ENCODE measurements around the gene GALNT18.
A peak's percentile ranks its signal among the peaks of the same experiment; 100 is the strongest.

The GALNT18 gene

DNA sequence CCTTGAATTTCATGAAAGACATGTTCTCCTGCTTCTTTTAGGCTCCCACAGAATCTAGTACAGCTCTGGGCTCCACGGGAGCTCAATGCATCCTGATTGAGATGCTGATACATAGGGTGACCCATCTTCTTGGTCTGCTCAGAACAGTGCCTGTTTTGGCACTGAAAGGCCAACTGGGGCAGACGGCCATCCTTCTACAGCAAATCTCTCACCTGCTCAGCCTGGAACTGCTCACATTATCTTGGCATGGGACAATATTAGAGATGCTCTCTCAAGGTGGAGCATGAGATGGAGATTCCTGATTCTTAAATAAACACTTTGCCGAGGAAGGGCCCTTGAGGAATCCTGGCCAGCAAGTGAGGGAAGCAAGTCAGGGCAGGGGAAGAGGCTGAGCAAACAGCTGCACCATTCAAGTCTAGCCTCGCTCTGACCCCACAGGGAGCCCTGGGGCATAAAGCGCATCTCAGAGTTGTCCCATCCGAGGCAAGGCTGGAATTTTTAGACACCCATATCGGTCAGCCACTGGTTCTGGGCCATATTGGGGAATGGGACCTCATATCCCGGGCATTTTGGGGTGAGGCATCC, 210.3 kb downstream of the GALNT18 start:
- DNase-seq (ENCODE audit: low read depth in 2 of 2): no peak

DNA sequence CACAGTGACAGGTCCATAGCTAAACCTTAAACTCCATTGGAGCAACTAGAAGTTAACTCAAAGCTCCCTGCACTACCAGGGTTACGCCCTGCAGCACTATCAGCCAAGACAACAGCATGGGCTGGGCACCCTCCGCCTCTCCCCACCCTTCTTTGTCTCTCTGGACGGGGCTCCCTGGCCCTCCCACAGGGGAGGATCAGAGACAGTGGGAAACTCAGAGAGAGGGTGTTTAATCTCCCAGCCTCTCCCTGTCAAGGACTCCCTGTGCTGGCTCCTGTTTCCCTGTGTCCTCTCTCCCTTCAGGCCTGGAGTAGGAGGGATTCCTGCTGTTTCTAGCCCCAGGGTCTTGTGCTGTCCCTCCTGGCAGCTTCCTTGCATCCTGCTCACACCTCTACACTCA, 211.9 kb downstream of the GALNT18 start:
- DNase-seq (ENCODE audit: low read depth in 2 of 2): no peak

DNA sequence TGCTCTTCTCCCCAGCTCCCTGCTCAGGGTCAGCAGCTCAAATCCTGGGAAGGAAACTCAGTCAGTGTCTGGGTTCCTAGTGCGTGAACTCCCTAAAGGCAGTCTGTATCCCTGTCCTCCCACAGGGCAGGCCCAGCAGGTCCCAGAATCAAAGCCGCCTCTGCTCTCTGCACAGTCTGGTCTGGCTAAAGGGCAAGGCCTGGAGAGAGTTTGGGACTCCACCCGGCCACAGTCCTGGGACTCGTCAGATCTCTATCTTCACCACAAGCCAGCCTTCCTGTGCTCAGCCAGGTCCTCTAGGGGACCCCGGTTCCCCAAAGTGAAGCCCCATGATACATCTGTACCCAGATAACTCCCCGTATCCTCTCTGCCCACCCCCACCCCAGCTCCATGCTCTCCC, 212.6 kb downstream of the GALNT18 start:
- no peak for DNase-seq (ENCODE audit: low read depth in 2 of 2)

DNA sequence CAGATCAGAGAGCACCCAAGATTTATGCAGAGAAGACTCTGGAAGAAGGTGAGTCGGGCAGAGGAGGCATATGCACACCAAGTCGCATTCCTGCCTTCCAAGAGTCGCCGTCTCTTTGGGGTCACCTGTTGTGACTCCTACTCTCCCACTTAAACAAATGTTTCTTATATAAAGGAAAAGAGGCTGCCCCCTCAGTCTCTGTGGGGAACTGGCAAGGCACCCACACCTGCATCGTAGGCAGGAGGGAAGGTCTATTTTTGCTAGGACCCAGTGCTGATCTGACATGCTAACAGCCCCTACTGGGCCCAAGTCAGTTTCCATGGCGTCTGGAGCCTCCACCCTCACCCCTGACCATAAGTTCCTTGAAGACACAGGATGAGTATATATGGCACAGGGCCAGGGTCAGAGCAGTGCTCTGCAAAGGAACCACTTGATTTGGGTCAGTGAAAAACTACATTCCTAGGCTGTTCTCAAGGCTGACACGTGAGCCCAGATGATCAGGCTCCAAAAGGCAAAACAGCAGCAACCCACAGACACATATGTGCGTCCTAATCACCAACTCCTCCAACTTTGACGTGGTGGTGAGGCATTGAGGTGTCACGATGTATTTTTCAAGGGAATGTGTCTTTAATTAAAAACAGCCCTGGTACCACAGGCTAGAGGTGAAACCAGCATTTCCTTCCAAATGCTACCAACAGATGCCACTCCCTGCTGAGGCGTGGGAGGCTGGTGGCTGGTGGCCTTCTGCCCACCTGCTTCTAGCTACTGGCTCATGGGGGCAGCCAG, 213.2 kb downstream of the GALNT18 start:
- no peak for DNase-seq (ENCODE audit: low read depth in 2 of 2)

DNA sequence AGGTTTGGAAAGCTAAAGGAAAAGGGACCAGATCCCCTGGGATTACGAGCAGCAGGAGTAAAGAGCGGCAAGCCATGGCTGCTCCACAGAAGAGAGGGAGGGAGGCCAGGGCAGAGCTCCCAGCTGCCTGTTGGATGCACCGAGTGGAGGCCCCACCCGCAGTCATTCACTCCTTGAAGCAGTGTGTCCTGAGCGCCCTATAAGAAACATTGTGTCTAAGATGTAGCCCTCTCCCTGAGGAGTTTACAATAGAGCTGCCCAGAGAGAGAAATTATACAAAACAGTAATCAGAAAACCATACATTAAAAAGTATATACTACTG, 214.1 kb downstream of the GALNT18 start:
- no peak for DNase-seq (ENCODE audit: low read depth in 2 of 2)

DNA sequence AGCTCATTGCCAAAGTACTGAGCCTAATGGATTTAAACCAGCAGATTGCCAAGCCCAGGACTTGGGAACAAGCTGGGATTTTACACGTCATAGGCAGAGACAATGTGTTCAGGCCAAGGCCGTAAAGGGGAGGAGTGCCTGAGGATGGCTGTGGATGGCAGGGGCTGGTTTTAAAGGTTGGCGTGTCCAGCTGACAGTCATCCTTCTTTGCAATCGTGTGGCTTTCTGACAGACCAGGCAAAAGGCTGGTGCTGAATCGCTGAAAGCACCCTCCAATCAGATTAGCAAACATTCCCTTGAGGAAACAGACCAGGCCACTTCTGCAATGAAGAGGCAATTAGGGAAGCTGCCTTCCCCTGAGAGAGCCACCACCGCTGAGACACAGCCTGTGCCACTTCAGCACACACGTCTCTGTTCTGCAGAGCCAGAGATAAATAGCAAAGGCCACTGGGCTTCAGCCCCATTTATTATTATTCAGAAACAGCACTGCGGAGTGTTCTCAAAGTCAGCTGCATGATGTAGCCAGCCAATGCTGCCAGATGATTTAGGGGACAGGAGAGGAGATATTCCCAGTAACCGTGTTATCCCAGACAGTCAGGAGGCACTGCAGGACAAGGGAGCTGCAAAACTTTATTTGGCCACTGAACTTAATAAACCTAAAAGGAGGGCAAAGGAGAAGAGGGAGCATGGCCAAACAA, 214.6 kb downstream of the GALNT18 start:
- no peak for DNase-seq (ENCODE audit: low read depth in 2 of 2)

DNA sequence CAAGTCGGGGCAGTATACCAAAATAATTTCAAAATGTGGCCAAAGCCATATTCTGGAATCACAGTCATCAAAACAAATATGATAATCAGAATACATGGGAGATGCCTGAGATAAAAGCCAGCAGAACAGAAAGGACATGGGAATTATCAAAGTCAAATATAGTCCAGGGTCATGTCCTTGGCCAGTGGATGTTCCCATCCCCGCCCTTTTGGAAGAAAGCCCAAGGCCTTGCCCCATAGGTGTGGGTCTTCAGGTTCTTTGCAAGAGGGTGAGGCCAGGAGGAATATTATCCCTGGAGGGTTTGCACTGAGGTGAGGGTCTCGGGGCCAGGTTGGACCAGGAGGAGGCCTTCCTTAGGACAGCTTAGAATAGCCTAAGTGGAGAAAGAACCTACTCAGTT, 215.2 kb downstream of the GALNT18 start:
- DNase-seq (ENCODE audit: low read depth in 2 of 2): no peak

DNA sequence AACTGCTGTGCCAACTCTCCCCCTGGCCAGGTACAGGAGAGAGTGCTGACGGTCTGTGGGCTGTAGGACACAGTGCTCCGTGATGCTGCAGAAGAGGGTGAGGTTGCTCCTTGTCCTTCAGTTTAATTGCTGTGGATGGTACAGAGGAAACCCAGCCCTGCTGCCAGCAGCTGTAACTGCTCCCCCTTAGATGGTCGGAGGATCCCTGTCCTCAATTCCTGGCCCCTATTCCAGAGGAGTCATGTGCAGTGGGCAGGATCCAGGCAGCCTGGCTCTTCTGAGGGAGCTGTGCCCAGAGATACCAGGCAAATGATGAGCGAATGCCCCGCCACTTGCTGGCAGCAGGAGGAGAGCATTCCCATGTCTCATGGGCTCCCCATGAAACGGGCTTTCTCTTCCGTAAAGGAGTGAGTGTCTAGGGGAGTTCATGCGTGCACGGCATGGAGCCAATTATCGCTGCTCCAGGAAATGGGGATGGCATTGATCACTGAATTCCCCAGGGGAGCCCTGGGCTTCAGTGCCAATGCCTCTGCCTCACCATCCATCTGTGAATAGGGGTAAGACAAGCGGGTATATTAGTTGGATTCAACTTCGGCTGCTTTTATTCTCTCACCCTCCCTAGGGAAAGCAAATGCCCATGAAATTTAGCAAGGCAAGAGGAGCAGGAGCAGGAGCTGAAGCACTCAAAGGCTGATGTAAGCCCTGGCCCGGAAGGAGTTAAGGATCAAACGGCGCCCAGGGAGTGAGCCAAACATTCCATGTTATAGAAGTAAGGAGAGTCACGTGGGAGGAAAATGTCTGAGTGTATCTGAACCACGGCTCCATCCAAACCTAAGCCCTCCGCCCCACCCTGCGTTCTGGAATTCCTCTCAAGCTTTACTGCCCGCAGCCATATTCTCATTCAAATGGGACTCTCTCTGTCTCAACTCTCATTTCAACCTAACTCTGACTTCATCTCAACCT, 217.8 kb downstream of the GALNT18 start:
- peak; percentile 44 to 49 for DNase-seq (ENCODE audit: low read depth in 2 of 2)

DNA sequence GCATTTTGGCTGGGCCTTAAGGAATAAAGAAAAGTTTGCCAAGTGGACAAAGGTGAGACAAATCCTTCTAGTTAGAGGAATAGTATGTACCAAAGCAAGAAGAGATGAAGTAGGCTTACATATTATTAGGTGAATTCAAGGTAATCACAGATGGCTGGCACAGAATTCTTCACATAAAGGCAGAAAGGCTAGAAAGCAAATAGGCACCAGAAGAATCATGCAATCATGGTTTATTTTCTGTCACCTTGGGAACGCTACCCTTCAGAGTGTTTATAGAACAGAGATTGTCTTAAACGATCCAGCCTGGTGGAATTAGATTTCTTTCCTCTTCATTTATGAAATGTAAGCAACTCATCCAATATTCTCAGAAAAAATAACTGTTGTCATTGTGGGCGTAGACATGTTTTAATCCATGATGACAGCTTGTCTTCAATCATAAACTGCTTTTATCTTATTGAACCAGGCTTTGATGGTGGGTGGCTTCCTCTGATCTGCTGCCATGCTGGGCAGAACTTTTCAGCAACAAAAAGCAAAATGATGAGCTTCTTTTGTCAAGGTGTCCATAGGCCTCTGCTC, 219.8 kb downstream of the GALNT18 start:
- DNase-seq (ENCODE audit: low read depth in 2 of 2): no peak

DNA sequence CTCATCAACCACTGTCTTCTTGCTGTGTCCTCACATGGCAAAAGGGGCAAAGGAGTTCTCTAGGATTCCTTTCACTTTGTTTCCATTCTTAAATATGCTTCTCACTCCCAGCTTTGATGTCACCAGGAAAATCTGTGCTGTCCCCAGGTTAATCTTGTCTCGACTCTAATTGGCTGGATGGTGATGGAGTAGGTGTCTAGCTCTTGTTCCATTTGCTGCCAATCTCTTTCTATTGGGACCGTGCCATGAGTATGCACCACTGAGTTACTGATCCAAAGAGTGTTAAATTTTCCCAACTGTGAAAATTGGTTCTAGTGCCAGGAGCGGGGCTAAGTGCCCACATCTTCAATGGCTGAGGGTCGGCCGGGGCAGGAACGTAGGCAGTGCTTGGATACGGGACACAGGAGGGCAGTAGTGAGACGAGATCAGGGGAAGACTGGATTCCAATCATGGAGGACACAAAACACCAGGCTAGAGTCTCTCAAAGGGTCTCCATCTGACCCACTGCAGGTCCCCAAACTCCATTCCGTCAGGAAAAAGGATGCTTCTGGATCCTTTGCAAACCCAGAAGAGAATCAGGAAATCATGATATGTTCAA, 221.1 kb downstream of the GALNT18 start:
- DNase-seq (ENCODE audit: low read depth in 2 of 2): no peak

DNA sequence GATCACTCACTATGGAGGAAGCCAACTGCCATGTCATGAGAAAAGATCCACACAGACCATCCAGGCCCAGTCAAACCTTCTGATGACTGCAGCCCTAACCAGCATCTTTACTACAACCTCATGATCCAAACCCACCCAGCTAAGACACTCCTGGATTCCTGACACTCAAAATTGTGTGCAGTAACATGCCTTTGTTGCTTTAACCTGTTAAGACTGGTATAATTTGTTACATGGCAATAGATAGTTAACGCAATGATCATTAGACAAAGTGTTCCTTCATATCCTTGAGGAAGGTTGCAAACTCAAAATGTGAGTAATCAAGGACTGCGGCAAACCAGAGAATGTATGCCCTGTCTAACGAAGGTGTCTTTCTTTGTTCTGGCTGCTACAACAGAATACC, 221.7 kb downstream of the GALNT18 start:
- no peak for DNase-seq (ENCODE audit: low read depth in 2 of 2)

DNA sequence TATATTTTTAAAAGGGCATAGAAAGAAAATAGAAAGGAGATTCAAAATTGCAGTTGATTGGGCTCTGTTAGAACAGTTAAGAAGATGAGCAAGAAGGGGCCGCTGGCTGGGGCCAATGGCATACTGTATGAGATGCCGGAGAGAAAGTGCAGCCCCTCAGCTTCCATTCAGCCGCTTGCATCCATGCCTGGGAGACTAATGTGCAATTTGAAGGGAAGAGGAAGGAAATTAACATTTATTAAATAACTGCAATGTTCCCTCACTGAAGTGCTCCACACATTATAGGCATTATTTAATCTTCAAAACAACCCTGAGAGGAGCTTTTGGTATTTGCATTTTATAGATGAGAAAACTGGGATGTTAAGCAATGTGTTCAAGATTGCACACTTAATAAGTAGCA, 224.0 kb downstream of the GALNT18 start:
- no peak for DNase-seq (ENCODE audit: low read depth in 2 of 2)

DNA sequence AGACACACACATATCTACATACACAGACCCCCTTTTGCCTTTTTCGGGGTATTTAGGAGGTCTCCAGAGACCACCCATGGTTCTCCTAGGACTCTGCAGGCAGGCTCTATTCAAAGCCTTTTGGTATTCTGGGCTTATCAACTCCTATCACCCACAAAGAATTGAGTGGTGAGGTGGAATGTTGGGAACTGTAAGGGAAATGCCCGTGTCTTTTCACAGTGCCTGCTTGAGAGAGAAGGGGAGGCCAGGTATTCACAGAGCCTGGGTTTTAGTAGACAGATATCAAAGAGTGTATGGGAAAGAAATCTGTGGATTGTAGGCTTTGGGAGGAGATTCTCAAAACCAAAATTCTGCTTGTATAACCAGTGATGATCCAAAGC, 224.8 kb downstream of the GALNT18 start:
- no peak for DNase-seq (ENCODE audit: low read depth in 2 of 2)

DNA sequence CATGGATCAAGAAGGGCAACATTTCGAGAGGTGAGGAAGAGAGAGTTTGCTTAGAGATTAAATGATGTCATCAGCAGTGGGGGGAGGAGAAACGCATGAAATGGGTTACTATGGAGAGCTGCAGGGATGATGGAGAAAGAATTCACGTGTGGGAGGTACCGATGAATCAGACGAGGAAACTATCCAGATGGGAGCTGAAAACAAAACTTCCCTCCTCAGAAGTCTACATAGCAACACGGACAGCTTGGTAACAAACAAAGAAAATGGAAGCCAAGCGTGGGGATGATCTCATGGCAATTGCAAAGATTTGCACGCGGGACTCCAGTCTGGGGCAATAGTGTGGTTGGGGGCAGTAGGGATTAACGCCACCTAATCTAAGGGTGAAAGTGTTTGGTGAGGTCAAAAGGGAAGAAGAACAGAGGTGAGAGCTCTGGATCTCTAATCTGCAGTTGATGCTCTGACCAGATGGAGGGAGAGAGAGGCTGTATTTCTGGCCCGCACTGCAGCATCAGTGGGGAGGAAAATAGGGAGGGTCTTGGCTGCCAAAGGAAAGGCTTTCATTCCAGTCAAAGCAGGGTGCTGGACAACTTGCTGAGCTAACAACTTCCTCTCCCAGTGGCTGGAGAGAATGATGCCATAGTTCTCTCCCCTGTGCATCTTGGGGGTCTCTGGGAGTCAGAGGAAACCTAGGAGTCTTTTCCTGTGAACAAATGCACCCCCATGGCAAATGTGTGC, 225.3 kb downstream of the GALNT18 start:
- peak; percentile 44 to 47 for DNase-seq (ENCODE audit: low read depth in 2 of 2)

DNA sequence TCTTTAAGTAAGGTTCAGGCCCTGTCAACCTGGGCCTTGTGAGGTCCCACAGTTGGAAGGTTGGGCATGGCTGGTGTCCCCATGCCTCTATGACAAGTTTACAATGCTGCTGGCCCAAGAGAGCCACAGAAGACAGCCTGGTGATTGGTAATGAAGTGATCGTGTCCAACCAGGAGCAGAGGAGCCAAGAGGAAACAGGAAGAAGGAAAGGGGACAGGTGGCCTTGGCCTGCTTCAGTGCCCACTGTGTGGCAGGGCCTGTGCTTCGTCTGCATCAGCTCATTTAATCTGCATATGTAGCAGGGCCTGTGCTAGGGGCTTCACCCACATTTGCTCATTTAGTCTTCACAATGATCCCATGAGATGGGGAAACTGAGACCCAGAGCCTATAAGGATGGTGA, 226.7 kb downstream of the GALNT18 start:
- DNase-seq (ENCODE audit: low read depth in 2 of 2): no peak

DNA sequence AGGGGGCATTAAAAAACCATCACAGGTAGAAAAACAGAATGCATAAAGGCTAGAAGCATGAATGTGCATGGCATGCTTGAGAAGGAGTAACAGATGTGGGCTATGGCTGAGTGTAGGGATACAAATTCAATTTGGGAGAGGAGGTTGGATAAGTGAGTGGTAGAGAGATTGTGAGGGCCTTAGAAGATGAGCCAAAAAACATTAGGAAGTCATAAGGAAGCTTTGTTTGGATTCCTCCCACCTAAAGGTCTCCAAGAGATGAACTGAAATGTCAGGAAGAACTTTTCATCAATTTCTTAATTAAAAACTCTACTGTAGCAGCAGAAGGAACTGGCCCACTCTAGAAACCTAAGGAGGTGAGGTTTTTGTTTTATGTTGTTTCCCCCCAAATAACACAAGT, 227.6 kb downstream of the GALNT18 start:
- no peak for DNase-seq (ENCODE audit: low read depth in 2 of 2)

DNA sequence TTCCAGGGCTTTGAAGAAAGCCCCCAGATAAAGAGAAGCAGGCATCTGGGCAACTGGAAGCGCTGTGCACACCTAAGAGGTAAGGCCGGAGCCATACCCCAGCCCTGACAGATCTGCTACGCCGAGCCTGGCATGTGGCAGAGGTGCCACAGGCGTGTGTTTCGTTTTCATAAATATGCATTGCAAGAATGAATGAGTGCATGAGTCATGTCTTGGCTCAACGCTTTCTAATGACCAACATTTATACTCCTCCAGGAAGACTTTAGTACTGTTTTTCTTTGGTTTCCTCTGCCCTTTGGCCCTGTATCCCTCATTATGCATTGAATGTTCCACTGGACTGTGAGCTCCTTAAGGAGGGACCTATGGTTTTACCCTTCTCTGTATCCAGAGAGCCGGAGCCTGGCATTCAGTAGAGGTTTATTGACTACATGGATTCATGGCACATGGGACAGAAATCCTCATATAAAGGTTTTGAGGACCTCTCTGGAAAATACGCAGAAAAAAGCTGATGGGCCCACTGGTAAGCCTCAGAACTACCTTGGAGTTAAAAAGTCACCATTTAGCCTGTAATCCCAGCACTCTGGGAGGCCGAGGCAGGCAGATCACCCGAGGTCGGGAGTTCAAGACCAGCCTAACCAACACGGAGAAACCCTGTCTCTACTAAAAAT, 229.9 kb downstream of the GALNT18 start:
- no peak for DNase-seq (ENCODE audit: low read depth in 2 of 2)

DNA sequence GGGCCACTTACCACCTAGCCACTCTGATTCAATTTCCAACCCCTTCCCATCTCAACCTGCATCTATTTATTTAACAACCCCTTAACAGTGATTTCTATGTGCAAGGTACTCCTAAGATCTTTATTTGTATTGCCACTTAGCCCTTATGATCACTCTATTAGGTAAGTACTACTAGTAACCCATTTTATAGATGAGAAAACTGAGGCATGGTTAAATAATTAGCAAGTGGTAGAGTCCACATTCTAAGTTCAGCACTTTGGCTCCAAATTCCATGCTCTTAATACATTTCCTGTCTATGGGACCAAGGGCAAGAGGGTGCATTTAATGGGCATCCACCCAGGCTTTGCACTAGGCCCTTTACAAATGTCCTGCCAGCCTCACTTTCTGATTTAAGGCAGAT, 230.6 kb downstream of the GALNT18 start:
- DNase-seq (ENCODE audit: low read depth in 2 of 2): no peak

DNA sequence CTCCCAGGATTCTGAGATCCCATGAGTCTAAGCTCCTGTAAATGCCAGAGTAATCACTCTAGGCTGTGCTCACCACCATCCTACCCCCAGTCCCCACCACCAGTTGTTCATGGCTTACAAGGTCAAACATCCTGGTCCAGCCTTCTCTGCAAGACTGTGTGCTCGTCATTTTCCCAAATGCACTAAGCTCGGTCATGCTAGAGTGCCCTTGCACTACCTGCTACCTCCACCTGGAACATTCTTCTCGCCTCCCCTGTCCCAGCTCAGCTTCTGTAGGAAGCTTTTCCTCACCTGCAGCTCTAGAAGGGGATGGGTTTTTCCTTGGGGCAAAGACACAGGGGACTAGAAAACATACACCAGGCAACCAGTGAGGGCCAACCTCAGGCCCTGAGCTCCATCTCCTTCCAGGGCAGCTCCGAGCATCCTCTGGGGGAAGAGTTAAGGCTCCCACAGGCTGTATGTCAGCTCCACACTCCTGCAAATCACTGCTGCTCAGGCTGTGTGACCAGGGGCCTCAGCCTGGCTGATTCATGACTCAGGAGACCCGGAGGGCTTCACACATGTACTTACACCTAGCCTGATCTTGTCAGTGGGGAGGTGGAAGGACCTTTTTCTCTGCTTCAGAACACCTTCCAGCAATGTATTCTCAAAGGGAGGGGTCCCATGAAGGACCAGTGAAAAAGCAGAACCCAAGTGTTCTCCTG, 231.6 kb downstream of the GALNT18 start:
- DNase-seq (ENCODE audit: low read depth in 2 of 2): no peak

DNA sequence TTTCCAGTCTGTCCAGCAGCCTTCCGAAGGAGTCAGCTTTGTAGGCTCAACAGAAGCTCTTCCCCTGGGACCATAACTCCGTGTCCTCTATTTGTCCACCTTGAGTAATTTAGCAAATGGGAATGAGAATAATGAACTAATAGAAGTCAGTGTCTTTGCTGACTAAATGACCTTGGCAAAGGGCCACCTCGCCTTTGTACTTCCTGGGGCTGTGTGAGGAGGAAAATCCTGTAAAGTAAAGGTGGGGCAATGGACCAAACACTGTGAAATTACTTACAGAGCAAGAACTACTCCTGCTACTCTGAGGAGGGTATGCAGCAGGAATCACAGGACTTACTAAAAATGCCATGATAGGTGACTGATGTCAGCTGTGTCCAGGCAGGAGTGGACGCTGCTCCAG, 232.6 kb downstream of the GALNT18 start:
- DNase-seq (ENCODE audit: low read depth in 2 of 2): no peak
